GM12872 (cell line): Measurements from ENCODE around the gene CDC34.
A peak's percentile ranks its signal among the peaks of the same experiment; 100 is the strongest.

Experiments
- TF ChIP-seq, protein P1 (sequence below): IDR thresholded peaks from 3 replicates; pipeline ENCODE4 v1.5.1; 2011; ENCODE audit warnings: low read depth, mild to moderate bottlenecking, low read length, moderate library complexity; ENCODE audit not compliant: insufficient read depth

Gene CDC34

DNA sequence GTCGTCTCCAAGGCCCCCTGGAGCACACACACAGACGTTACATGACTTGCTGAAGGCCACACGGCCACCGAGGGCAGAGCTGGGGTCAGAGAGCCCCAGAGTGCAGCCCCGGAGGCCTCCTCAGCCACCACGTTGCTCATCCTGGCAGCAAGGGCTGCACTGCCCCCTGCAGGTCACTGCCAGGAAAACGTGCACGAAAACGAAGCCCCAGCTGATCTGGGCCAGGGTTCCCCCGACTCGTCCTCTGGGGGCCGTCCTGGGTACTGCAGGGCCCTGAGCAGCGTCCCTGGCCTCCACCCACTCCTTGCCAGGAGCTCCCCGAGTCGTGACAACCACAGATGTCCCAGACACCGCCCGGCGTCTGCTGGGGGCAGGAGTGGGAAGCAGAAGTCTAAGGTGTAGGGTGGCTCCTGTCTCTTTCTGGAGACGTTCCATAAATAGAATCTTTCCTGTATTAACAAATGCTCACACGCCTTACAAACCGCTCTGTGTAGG lies 20.9 kb upstream of the CDC34 start:
- TF ChIP-seq, protein P1, sequence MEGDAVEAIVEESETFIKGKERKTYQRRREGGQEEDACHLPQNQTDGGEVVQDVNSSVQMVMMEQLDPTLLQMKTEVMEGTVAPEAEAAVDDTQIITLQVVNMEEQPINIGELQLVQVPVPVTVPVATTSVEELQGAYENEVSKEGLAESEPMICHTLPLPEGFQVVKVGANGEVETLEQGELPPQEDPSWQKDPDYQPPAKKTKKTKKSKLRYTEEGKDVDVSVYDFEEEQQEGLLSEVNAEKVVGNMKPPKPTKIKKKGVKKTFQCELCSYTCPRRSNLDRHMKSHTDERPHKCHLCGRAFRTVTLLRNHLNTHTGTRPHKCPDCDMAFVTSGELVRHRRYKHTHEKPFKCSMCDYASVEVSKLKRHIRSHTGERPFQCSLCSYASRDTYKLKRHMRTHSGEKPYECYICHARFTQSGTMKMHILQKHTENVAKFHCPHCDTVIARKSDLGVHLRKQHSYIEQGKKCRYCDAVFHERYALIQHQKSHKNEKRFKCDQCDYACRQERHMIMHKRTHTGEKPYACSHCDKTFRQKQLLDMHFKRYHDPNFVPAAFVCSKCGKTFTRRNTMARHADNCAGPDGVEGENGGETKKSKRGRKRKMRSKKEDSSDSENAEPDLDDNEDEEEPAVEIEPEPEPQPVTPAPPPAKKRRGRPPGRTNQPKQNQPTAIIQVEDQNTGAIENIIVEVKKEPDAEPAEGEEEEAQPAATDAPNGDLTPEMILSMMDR, result peak; percentile 100

DNA sequence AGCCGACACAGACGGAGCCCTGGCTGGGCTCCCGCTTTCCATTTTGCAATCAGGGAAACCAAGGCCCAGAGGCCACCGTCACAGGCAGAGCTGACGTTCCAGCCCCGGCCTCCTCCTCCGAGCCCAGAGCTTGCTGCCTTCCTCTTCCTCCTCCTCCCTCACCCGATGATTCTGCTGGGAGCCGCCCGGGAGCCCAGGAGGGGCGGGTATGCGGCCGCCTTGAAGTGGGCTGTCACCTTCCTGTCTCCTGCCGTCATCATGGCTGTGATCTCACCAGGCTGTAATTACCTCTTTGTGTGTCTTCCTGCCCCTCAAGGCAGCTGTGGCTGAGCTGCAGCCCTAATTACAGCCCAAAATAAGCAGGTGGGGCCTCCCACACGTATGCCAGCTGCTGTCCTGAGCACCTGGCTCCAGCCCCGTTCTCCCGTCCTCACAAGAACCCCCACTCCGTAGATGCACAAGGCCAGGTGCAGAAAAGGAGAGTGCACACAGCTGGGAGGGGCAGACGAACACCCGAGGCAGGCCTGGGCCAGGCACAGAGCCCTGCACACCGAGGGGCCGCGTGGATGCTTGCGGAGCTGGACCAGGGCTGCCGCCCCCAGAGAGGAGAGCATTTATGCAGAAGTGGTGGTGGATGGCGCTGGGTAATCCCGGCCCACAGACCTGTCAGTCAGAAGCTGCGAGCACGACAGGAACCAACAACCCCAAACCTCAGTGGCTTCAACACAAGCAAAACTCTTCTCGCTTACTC lies 20.3 kb upstream of the CDC34 start:
- TF ChIP-seq, protein P1, result no peak

DNA sequence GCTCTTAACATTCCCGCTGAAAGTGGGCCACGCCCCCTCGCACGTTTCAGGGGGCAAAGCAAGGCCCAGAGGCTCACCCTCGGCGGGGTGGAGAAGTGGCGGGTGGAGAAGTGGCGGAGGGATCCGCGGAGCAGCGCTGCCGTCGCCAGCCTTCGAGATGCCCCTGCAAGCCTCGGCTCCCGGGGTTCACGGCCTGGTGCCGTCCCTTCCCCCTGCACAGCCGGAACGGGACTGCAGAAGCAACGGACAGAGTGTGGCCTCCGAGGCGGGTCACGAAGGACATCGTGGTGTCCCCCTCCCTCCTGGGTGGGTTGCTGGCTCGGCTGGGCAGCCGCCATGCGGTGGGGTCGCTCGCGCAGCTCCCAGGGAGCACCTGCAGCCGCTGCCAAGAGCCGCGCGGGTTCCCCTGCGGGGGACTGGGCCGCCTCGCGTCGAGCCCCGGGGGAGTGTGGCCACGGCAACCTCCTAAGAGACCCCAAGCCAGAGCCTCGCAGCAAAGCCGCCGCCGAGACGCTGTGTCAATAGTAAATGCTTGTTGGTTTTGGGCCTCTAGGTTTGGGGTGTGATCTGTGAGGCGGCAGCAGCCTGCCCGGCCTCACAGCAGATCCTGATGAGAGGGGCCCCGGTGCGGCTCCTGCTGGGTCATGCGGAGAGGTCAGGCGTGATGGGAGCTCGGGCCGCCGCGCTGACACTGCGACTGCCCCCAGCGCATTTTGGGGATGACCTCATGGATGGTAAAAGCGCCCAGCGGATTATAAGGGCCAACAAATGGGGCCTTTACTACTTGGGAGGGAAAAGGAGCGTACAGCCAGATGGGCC lies 18.8 kb upstream of the CDC34 start:
- TF ChIP-seq, protein P1, result no peak

DNA sequence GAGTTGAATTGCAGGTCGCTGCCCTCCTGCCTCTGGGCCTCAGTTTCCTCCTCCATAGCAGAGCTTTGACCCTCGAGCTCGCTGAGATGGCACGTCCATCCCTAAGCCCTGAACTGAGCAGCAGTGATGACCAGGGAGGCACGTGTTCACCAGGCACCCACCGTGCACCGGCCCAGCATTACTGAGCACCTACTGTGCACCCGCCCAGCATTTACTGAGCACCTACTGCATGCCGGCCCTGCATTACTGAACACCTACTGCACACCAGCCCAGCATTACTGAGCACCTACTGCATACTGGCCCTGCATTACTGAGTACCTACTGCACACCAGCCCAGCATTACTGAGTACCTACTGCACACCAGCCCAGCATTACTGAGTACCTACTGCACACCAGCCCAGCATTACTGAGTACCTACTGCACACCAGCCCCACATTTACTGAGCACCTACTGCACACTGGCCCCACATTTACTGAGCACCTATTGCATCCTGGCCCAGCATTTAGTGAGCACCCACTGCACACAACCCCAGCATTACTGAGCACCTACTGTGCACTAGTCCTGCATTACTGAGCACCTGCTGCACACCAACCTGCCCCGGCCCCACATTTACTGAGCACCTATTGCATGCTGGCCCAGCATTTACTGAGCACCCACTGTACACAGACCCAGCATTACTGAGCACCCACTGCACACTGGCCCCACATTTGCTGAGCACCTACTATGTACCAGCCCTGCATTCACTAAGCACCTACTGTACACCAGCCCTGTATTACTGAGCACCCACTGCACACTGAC lies 18.0 kb upstream of the CDC34 start:
- TF ChIP-seq, protein P1, result no peak

DNA sequence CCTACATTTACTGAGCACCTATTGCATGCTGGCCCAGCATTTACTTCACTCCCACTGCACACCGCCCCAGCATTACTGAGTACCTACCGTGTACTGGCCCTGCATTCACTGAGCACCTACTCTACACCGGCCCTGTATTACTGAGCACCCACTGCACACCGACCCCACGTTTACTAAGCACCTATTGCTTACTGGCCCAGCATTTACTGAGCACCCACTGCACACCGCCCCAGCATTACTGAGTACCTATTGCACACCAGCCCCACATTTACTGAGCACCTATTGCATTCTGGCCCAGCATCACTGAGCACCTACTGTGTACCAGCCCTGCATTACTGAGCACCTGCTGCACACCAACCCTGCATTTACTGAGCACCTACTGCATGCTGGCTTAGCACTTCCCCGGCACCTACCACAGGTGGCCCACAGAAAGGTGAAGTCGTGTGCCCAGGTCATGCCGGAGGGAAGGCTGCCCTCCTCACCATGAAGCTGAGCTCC lies 17.3 kb upstream of the CDC34 start:
- TF ChIP-seq, protein P1, result no peak

DNA sequence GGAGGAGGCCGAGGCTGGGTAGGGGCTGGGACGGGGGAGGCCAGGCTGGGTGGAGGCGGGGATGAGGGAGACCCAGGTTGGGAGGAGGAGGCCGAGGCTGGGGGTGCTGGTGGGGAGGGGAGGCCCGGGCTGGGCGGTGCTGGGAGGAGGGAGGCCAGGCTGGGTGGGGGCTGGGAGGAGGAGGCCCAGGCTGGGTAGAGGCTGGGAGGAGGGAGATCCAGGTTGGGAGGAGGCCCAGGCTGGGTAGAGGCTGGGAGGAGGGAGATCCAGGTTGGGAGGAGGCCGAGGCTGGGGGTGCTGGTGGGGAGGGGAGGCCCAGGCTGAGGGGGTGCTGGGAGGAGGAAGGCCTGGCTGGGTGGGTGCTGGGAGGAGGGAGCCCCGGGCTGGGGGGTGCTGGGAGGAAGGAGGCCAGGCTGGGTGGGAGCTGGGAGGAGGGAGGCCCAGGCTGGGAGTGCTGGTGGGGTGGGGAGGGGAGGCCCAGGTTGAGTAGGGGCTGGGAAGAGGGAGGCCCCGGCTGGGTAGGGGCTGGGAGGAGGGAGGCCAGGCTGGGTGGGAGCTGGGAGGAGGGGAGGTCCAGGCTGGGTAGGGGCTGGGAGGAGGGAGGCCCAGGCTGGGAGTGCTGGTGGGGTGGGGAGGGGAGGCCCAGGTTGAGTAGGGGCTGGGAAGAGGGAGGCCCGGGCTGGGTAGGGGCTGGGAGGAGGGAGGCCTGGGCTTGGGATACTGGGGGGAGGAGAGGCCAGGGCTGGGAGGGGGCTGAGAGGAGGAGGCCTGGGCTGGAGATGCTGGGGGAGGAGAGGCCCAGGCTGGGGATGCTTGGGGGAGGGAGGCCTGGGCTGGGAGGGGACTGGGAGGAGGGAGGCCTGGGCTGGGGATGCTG lies 13.6 kb upstream of the CDC34 start:
- TF ChIP-seq, protein P1, result no peak
